Activated gamma-delta T cell (primary cell): ENCODE measurements around the gene MGMT.

ENCODE experiments used
- DNase-seq: peaks from one replicate; lab custom pipeline; 2025; lab: John Stamatoyannopoulos, UW

The MGMT gene

DNA sequence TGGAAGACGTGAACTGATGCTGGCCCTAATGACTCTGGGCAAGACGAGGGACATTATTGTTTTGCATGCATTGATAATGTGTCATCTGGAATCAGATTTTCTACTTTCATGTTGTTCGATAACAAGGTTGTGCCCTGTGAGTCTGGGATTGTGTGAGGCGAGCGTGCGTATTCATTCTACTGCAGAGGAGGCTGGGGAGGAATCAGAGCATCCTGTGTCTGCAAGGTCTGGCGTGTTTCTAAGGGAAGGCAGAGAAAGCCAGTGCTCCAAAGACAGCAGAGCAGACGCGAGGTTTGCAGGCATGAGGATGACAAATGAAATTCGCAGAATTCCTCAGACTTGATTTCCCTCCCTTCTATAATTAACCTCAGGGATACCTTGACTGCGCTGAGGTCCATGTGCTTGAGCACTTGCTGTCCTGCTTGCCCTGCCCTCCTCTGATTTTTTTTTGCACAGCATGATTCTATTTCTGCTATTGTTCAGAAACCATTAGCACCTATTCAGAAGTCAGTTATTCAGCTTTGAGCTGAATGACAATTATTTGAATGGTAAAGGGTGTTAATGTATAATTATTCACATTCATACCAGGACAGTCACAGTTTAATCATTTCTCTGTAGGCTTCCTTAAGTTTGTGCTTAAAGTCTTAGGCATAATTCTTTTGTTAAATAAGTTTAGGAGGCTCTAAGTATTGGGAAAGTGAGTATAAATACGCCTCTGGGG, 263.4 kb downstream of the MGMT start:
- DNase-seq, result no peak

DNA sequence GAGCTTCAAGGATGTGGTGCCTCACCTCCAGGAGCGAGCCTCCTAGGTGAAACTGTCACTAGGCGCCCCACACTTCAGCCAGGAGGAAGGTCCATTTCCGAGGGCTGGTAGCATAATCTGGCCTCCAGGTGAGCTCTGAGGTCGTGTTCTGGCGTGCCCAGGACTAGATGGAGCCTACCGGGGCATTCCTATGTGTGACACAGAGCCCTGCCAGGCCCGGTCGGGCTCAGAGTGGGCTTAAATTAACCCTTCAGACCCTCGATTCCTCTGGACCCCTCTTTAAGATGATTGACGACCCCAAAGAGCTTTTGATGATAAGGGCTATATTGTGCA, 263.9 kb downstream of the MGMT start:
- no peak for DNase-seq

- no peak for DNase-seq
Observed at GRCh38 chr10:129740532-129741279, 273.7 kb downstream of the MGMT start.

DNA sequence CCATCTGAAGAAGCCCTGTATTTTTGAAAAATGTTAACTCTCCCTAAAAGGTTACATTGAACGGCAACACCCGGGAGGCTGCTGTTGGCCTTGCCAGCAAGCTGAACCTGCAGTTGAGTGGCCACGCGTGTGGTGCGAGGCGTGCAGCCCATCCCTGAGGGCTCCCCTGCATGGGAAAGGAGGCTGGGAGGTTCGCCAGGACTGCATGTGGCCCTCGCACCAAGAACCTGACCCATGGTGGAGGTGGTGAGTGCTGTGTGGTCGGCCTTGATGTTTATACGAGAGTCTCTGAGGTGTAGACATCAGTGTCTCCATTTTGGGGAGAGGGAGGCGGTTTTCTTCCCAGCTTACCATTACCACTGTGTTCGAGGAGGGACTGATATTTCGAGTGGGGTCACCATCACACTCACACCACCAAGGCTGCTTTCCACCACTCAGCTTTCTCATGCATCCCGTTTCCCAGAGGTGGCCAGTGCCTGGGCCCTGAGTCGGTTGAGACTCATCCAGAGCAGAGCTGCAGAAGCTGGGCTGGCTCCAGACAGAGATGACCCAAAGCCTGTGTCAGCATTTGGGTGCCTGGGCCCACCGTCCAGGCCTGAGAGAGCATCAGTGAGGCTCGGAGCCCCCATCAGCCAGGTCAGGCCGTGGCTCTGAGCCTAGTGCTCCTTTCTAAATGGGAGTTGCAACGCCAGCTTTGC, 274.4 kb downstream of the MGMT start:
- no peak for DNase-seq

DNA sequence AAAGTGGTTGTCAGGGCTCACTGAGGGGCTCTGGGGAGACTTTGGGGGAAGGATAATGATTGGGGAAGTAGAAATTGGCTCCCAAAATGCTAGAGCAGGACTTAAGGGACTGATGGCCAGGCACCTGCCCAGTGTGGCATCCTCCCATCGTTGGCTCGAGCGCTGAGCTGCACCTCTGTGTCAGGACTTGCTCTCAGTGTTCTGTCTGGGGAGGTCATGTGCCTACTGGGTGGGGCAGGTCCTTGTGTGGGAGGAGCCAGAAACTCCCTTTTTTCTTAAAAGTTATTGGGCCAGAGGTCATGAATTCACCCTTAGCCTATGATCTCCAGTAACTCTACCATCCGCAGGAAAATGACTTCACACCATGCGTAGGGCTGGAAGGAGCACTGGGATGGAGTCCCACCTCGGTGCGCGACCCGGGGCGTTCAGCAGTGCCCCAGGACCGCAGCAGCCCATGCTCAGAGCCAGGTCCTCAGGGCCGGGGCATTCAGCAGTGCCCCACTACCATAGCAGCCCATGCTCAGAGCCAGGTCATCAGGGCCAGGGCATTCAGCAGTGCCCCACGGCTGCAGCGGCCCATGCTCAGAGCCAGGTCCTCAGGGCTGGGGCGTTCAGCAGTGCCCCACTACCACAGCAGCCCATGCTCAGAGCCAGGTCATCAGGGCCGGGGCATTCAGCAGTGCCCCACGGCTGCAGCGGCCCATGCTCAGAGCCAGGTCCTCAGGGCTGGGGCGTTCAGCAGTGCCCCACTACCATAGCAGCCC, 275.1 kb downstream of the MGMT start:
- no peak for DNase-seq

DNA sequence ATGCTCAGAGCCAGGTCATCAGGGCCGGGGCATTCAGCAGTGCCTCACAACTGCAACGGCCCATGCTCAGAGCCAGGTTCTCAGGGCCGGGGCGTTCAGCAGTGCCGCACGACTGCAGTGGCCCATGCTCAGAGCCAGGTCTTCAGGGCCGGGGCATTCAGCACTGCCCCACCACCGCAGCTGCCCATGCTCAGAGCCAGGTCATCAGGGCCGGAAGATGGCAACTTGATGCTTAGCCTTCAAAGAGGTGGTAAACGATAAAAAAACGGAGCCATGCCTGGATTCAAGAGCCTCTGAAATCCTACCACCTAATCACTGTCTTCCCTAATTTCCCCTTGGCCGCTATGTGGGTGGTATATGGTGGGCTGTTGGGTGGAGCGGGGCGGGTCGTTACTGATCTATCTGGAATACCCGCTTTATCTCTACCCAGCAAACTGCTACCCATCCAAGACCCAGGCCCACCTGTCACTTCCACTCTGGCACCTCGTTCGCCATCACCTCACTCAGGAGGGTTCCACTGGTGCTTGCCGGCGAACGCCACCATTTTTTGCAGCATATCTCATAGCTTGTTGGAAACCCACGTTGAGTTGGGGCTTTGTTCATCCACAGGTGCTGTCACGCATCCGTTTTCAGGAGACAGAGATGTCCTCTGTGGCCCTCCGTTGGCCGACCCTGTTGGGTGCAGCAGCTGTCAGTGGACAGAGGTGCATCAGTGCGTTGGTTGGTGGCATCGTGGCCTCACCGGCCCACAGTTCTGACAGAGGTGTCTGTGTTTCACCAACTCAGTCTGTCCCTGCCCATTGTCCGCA, 275.9 kb downstream of the MGMT start:
- no peak for DNase-seq

DNA sequence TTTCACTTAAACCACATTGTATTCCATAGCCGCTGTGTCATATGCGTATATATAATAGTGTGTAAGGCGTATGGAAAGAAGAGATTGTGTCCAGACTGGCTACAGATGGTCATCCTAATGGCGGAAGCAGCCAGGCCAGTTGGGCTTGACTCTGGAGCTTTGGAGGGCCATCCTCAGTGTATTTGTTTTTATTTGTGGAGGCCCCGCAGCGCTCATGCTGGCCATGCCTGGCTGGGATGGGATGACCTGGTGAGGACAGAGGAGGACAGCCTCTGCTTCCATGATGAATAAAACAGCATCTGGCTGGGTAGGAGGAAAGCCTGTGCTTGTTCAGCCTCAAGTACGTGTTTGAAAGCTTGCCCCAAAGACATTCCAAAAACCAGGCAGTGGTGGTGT, 276.7 kb downstream of the MGMT start:
- no peak for DNase-seq

DNA sequence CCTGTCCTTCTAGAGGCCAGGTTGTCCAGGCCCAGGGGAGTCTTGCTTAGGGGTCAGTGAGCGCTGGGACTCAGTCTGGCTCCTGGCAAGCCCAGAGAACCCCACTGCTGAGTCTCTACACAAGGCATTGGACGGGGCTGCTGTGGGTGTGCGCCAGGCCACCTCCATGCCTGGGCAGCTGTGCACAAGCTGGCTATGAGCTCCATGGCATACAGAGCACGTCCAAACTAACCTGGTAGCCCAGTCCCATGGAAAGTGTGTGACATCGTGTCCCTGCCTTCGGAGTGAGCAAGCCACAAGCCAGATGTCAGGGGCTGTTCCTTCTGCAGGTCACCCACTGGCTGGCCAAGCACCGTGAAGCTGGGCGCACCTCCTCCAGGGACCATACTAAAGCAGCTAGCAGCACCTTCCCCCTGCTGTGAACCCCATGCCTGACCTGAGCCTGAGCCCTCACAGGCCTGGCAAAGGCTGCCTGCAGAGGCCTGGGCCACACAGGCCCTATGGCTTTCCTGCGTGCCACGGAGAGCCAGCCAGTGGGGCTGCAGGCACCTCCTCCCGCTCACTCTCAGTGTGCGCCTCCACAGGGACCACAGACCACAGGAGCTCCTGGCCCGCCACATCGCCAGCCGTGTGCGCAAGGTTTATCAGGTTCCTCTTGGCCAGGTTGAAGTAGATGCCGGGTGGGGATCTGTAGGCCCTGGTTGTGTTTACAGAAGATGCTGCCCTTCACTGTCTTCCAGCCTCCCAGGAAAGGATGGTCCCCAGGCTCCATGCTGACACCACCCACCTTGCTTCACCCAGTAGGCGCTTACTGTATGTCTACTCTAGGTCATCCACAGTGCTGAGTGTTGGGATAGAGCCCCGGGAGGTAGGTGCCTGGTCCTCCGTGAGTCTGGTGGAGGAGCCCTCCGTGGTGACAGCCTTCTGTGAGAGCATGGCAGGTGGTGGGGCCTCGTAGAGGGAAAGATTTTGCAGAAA, 277.4 kb downstream of the MGMT start:
- no peak for DNase-seq

DNA sequence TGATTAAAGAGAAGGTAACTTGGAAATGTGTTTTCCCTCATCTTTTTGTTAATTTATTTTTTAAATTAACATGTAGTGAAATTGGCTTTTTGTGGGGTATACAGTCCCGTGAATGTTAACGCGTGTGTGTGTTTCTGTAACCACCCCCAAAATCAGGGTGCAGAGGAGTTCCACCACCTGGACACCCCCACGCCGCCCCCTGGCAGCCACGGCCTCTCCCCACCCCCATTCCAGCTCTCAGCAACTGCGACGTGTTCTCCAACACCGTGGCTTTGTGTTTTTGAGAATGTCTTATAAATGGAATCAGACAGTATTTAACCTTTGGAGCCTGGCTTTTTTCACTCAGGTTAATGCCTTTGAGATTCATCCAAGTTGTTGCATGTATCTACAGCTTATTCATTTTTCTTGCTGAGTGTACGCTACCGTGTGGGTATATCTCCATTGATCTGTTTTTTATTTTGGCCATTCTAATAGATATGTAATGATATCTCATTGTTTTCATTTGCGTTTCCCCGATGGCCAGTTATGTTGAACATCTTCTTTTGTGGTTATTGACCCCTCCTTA, 278.2 kb downstream of the MGMT start:
- DNase-seq, result no peak

DNA sequence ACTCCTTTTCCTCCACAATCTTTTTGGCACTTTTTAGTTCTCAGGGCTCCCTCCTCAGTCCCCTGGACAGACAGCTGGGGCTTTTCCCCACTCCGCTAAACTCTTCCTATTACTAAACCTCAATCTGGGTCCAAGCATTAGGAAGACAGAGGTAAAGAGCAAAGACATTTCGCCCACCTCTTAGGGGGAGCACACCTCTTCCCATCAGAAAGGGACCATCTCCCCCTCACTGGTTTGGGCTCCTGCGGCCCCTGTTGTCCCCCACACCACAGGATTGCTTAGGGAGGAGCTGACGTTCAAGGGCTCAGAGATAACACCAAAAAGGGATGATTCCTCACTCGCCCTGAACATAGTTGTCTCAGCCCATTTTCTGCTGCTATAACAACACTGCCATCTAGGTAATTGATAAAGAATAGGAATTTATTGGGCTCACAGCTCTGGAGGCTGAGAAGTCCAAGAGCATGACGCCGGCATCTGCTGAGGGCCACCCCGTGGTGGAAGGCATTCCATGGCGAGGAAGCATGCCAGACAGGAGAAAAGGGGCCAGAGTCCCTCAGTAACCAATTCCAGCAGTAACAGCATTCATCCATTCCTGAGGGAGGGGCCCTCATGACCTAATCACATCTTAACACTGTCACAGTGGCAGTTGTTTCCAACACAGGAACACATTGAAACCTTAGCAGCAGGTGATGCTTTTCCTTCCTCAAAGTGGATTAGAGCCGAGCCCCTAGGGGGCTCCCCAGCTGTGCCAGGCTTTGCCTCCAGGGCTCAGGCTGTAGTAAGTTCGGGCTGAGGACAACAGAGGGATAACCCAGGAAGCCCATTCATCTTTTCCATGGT, 287.4 kb downstream of the MGMT start:
- no peak for DNase-seq

GRCh38 chr10:129755158-129755591, 288.1 kb downstream of the MGMT start:
- DNase-seq, result no peak

DNA sequence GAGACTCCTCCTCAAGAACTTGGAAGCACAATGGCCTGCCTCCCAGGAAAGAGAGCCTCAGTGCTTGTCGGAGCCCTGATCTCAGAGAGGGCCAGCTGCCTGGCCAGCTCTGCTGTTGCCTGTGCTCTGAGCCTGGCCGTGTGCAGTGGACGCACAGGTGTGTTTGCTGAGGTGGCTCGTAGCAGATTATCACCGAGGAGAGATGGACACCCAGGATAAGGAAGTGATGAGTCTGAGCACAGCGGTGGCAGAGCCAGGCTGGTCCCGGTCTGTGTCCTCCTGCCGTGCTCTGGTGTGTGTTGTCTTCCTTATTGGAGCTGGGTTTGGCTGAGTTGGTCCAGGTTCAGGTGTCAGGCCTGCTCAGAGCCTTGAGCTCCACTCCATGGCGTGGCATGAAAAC, 288.6 kb downstream of the MGMT start:
- no peak for DNase-seq

GRCh38 chr10:129756912-129757901, 290.2 kb downstream of the MGMT start:
- DNase-seq, result no peak

- DNase-seq, result no peak
Observed at GRCh38 chr10:129758207-129759021, 291.4 kb downstream of the MGMT start.

DNA sequence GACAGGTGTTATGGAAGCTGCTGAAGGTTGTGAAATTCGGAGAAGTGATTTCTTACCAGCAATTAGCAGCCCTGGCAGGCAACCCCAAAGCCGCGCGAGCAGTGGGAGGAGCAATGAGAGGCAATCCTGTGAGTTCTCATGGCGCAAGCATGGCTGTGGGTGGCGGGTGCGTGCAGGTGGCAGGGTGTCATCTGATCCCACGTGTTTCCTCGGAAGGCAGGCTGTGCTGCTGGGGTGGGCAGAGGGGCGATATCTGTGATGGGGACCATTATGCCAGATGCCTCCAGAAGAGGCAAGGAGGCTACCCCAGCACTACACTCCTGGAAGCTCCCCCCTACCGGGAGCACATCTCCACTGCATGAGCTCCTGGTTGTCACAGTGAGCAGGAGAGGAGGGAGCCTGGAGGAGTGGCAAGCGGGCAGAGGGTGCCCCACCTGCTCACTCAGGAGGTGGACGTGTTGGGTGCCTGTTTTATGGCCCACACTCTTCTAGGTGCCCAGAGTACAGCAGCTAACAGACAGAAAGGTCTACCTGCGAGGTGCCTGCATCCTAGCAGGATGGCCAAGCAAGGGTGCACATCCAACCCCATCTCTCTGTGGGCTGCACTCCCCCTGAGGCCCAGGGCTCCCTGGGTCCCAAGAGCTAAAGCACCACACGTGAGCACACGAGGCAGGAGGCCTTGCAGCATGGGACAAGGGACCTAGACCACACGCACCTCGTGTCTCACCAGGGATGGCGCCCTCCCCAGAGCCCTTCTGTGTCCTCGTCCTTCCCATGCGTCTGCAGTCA, 292.4 kb downstream of the MGMT start:
- DNase-seq, result no peak

- no peak for DNase-seq
Observed at GRCh38 chr10:129760003-129760315, 292.9 kb downstream of the MGMT start.
